ENCODE results near the gene NCOA7.

GRCh38 chr6:125863023-125863422 is 72.3 kb downstream of the NCOA7 start:
- TF ChIP-seq CTCF (IDR thresholded peaks at IDR 0.05; ENCODE audit: low read length) (no peak), EZH2phosphoT487 (IDR thresholded peaks at IDR 0.05; ENCODE audit: low read length) (no peak)

Data from MM.1S (cell line).